Measurements from ENCODE around the gene AIPL1. TPM values are rescaled to one million over a fixed set of nuclear protein-coding genes. Genes with fewer than 3 reads are reported as not detected.

AIPL1 gene
- total RNA-seq, 1 experiment from 2014 or later = 0.46 TPM

DNA sequence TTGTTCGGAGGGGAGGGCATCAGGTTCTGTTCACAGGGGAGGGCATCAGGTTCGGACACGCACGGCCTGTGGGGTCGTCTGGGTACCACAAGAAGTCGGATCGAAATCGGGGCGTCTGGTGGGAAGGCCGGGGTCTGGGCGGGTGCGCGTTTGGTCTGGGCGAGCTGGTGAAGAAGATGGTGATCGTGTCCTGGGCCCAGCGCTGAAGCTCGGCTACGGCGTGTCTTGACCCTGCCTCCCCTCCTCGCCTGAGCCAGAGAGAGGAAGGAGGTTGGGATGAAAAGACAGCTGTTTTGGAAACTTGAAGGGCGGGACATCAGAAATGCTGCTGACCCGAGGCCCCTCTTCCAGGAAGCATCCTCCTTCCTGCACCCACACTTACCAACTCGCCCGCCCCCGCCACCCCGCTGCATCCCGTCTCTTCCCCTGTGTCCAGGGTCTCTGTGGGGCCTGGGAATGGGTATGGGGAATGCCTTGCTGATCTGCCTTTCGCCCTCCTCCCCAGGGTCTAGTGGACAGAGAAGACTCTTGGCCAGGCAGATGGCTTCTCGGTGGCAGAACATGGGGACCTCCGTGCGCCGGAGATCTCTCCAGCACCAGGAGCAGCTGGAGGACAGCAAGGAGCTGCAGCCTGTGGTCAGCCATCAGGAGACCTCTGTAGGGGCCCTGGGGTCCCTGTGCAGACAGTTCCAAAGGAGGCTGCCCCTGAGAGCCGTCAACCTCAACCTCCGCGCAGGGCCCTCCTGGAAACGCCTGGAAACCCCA lies 9.8 kb upstream of the AIPL1 start:
- Mint-ChIP-seq H3K27me3 (ENCODE audit: low read depth) (no peaks in the 10 kb centered on the region; the same call in 1 of the 2 replicates), H3K9me3 (peaks cover 16% of the 10 kb centered on the region), H3K36me3 (peaks cover 43% of the 10 kb centered on the region), H3K4me3 (peak overlapping the region; percentile 99), H3K27ac (peak overlapping the region; percentile 92), H3K4me1 (peaks cover 46% of the 10 kb centered on the region)
- DNase-seq (ENCODE audit: low spot score) (no peak), ATAC-seq (no peak)
- no peak for TF ChIP-seq MYBL2 (CRISPR knock-in tag; IDR thresholded peaks at IDR 0.05)
- TF ChIP-seq, protein P1, sequence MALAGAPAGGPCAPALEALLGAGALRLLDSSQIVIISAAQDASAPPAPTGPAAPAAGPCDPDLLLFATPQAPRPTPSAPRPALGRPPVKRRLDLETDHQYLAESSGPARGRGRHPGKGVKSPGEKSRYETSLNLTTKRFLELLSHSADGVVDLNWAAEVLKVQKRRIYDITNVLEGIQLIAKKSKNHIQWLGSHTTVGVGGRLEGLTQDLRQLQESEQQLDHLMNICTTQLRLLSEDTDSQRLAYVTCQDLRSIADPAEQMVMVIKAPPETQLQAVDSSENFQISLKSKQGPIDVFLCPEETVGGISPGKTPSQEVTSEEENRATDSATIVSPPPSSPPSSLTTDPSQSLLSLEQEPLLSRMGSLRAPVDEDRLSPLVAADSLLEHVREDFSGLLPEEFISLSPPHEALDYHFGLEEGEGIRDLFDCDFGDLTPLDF (CRISPR knock-in tag; IDR thresholded peaks at IDR 0.05) = no peak
- TF ChIP-seq NFYB (CRISPR knock-in tag; conservative IDR thresholded peaks at IDR 0.05; ENCODE audit: low read depth) = no peak
- TF ChIP-seq, protein P2, sequence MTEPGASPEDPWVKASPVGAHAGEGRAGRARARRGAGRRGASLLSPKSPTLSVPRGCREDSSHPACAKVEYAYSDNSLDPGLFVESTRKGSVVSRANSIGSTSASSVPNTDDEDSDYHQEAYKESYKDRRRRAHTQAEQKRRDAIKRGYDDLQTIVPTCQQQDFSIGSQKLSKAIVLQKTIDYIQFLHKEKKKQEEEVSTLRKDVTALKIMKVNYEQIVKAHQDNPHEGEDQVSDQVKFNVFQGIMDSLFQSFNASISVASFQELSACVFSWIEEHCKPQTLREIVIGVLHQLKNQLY (CRISPR knock-in tag; IDR thresholded peaks at IDR 0.05) = no peak
- TF ChIP-seq, protein P3, sequence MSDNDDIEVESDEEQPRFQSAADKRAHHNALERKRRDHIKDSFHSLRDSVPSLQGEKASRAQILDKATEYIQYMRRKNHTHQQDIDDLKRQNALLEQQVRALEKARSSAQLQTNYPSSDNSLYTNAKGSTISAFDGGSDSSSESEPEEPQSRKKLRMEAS (CRISPR knock-in tag; IDR thresholded peaks at IDR 0.05) = no peak
- TF ChIP-seq, protein P4, sequence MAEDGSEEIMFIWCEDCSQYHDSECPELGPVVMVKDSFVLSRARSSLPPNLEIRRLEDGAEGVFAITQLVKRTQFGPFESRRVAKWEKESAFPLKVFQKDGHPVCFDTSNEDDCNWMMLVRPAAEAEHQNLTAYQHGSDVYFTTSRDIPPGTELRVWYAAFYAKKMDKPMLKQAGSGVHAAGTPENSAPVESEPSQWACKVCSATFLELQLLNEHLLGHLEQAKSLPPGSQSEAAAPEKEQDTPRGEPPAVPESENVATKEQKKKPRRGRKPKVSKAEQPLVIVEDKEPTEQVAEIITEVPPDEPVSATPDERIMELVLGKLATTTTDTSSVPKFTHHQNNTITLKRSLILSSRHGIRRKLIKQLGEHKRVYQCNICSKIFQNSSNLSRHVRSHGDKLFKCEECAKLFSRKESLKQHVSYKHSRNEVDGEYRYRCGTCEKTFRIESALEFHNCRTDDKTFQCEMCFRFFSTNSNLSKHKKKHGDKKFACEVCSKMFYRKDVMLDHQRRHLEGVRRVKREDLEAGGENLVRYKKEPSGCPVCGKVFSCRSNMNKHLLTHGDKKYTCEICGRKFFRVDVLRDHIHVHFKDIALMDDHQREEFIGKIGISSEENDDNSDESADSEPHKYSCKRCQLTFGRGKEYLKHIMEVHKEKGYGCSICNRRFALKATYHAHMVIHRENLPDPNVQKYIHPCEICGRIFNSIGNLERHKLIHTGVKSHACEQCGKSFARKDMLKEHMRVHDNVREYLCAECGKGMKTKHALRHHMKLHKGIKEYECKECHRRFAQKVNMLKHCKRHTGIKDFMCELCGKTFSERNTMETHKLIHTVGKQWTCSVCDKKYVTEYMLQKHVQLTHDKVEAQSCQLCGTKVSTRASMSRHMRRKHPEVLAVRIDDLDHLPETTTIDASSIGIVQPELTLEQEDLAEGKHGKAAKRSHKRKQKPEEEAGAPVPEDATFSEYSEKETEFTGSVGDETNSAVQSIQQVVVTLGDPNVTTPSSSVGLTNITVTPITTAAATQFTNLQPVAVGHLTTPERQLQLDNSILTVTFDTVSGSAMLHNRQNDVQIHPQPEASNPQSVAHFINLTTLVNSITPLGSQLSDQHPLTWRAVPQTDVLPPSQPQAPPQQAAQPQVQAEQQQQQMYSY (CRISPR knock-in tag; IDR thresholded peaks at IDR 0.05) = no peak
- TF ChIP-seq, protein P5, sequence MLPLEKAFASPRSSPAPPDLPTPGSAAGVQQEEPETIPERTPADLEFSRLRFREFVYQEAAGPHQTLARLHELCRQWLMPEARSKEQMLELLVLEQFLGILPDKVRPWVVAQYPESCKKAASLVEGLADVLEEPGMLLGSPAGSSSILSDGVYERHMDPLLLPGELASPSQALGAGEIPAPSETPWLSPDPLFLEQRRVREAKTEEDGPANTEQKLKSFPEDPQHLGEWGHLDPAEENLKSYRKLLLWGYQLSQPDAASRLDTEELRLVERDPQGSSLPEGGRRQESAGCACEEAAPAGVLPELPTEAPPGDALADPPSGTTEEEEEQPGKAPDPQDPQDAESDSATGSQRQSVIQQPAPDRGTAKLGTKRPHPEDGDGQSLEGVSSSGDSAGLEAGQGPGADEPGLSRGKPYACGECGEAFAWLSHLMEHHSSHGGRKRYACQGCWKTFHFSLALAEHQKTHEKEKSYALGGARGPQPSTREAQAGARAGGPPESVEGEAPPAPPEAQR (CRISPR knock-in tag; IDR thresholded peaks at IDR 0.05) = no peak
- CTCF ChIA-PET = interaction anchor here (0.6 to 1.8 kb wide), 6 partner anchors 9 to 204 kb away, joined by 4 to 11 read pairs (median 6); no protein-coding TSS in a partner anchor
- POLR2A ChIA-PET = interaction anchor here (0.9 to 2.1 kb wide), 4 partner anchors 9 to 1014 kb away, joined by 3 to 24 read pairs (median 3); partner anchors contain the start of genes C17orf100 and MED31

DNA sequence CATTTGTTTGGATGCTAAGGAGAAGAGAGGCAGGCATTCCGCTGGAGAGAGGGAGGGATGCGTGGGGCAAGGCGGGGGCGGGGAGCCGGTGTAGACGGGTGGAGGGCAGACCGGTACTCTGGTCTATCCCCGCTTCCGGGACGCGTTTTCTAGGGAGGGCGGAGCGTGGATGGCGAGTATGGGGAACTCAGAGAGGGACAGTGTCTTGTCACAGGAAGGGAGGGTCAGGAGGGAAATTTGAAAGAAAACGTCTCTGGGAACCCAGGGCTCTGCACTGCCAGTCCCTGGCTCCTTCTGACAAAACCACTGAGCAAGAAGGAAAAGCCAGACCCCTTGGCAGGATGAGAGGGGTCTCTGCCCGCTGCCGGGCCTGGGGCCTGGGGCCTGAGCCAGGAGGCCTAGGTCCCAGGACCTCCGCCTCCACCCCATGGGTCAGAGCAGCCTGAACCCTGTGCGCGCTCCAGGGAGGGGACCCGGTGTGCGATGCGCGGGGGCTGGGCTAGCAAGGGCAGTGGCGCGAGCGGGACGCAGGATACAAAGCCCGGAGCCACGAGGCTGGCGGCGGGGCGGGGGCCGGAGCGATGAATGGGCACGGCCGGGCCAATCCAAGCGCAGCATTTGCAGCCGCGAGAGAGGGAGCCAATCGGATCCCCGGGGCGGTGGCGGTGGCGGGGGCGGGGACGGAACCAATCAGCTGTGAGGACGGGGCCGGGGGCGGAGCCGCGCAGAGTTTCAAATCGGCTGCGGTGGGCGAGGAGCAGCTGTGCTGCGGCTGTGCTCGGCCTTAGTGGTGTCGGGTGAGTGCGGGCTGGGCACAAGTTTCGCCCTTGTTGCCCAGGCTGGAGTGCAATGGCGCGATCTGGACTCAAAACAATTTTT lies 9.0 kb upstream of the AIPL1 start, which contains the start of gene PIMREG:
TSS of gene PIMREG (plus strand) at position 764 of the 879 bp plus-strand sequence. CDS start 656 bp downstream, outside the sequence.
- peak within 1 kb of the TSS; percentile 99 for H3K4me3 Mint-ChIP-seq
- ChIA-PET CTCF (interaction anchor here (0.6 to 1.8 kb wide), 7 partner anchors 8 to 205 kb away, joined by 3 to 11 read pairs (median 4); no protein-coding TSS in a partner anchor), POLR2A (interaction anchor here (0.6 to 2.1 kb wide), 5 partner anchors 10 to 1013 kb away, joined by 3 to 24 read pairs (median 3); partner anchors contain the start of genes C17orf100 and MED31)
- peaks cover 23% of the 10 kb centered on the region for H3K9me3 Mint-ChIP-seq
- no peaks in the 10 kb centered on the region; the same call in 1 of the 2 replicates for H3K27me3 Mint-ChIP-seq (ENCODE audit: low read depth)
- H3K36me3 Mint-ChIP-seq = peaks cover 36% of the 10 kb centered on the region
- DNase-seq (ENCODE audit: low spot score) = peak; percentile 99
- H3K4me1 Mint-ChIP-seq = peaks cover 49% of the 10 kb centered on the region
- peak within 1 kb of the TSS; percentile 98 for H3K27ac Mint-ChIP-seq
- peak; percentile 90 for ATAC-seq
- TF ChIP-seq GABPB1 (CRISPR knock-in tag; IDR thresholded peaks at IDR 0.05) = peak; percentile 65
- TF ChIP-seq, protein P6, sequence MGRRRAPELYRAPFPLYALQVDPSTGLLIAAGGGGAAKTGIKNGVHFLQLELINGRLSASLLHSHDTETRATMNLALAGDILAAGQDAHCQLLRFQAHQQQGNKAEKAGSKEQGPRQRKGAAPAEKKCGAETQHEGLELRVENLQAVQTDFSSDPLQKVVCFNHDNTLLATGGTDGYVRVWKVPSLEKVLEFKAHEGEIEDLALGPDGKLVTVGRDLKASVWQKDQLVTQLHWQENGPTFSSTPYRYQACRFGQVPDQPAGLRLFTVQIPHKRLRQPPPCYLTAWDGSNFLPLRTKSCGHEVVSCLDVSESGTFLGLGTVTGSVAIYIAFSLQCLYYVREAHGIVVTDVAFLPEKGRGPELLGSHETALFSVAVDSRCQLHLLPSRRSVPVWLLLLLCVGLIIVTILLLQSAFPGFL (CRISPR knock-in tag; IDR thresholded peaks at IDR 0.05; ENCODE audit: borderline replicate concordance) = 0 out of 2 replicates have a peak, but pooled peaks have one; percentile 20
- 0 out of 2 replicates have a peak, but pooled peaks have one; percentile 55 for TF ChIP-seq KAT7 (CRISPR knock-in tag; IDR thresholded peaks at IDR 0.05; ENCODE audit: borderline replicate concordance)
- TF ChIP-seq, protein P7, sequence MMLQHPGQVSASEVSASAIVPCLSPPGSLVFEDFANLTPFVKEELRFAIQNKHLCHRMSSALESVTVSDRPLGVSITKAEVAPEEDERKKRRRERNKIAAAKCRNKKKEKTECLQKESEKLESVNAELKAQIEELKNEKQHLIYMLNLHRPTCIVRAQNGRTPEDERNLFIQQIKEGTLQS (CRISPR knock-in tag; conservative IDR thresholded peaks at IDR 0.05) = no peak
- TF ChIP-seq, protein P5 (CRISPR knock-in tag; IDR thresholded peaks at IDR 0.05) = no peak
- TF ChIP-seq CBFB (CRISPR knock-in tag; IDR thresholded peaks at IDR 0.05; ENCODE audit: low read depth) = peak; percentile 86; the same call in 1 of the 2 replicates
- TF ChIP-seq ZNF416 (CRISPR knock-in tag; IDR thresholded peaks at IDR 0.05) = 0 out of 2 replicates have a peak, but pooled peaks have one; percentile 49
- TF ChIP-seq, protein P8, sequence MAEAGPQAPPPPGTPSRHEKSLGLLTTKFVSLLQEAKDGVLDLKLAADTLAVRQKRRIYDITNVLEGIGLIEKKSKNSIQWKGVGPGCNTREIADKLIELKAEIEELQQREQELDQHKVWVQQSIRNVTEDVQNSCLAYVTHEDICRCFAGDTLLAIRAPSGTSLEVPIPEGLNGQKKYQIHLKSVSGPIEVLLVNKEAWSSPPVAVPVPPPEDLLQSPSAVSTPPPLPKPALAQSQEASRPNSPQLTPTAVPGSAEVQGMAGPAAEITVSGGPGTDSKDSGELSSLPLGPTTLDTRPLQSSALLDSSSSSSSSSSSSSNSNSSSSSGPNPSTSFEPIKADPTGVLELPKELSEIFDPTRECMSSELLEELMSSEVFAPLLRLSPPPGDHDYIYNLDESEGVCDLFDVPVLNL (CRISPR knock-in tag; IDR thresholded peaks at IDR 0.05; ENCODE audit: borderline replicate concordance, low read depth) = peak; percentile 36; the same call in 1 of the 2 replicates
- peak; percentile 66 for TF ChIP-seq NFE2L1 (CRISPR knock-in tag; IDR thresholded peaks at IDR 0.05)
- TF ChIP-seq ZBTB21 (CRISPR knock-in tag; IDR thresholded peaks at IDR 0.05; ENCODE audit: borderline replicate concordance) = peak; percentile 85
- TF ChIP-seq, protein P1 (CRISPR knock-in tag; IDR thresholded peaks at IDR 0.05) = no peak

Measured in WTC11 (cell line).